ENCODE measurements around the gene HMGB4.

HMGB4 gene, protein sequence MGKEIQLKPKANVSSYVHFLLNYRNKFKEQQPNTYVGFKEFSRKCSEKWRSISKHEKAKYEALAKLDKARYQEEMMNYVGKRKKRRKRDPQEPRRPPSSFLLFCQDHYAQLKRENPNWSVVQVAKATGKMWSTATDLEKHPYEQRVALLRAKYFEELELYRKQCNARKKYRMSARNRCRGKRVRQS

GRCh38 chr1:33863779-33864178 is at the start of gene HMGB4:
Gene HMGB4 (plus strand): TSS chr1:33864079. CDS start chr1:33864192, 113 bp downstream.
- no peak for DNase-seq

GRCh38 chr1:33814166-33814565 is 49.7 kb upstream of the HMGB4 start:
- DNase-seq: no peak

GRCh38 chr1:33815061-33815460 is 48.8 kb upstream of the HMGB4 start:
- DNase-seq: no peak

DNA sequence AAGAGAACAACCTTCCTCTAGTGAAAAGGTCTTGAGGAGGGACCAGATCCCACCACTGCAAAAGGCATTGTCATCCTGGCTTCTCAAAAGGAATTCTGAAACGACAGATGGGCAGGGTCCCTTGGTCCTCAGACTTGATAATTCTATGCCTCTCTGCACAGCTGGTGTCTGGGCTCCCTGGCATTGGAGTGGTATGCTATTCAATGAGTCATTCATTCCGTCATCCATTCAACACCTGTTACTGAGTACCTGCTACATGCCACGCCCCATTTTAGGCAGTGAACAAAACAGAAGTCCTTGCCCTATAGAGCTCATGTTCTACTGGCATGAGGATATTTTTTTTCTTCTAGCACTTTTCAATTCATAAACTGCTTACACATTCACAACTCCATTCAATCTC is 45.8 kb upstream of the HMGB4 start:
- DNase-seq: peak; percentile 38

DNA sequence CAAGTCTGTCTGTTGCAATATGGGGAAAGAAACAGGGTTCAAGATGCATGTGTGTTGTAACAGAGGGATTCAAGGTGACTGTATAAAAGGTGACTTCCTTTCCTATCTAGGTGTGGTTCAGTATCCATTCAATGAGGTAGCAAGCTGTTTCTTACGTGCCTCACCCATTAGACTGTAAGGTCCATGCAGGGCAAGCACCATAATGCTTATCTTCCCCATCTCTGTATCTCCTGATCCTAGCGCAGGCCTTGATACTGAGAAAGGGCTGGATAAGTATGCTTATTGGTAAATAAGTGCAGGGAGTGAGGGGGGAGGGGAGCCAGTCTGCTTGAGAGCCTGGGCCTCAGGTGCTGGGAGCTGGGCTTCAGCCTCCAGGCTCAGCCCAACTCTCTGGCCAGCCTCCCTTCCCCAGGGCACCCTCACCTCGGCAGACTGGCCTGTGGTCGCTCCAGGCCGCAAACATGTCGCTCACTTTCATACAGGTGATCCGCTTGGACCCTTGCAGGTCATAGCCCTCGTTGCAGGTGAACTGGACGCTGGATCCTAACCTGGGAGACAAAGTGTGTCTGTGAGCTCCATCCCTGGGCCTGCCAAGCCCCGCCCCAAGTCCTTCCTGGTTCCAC is 44.5 kb upstream of the HMGB4 start:
- no peak for DNase-seq

DNA sequence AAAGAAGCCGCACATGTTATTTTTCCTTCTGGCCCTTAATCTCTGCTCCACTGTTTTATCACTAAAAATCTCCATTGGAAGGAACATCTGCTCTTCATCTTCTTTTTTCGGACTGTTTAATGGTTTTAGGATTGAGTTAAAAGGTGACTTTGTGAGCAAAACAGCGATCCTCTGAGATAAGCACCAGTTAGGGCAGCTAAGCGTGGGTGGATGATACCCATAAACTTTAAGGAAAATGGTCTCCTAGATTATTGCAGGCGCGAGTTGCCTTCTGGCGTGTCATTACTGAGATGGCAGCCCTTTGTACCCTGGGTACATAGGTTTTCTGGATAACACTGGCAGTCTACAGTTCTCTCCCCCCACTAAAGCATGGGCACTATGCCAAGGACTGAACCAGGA is 44.0 kb upstream of the HMGB4 start:
- no peak for DNase-seq

- no peak for DNase-seq
Observed at GRCh38 chr1:33820804-33821203, 43.1 kb upstream of the HMGB4 start.

DNA sequence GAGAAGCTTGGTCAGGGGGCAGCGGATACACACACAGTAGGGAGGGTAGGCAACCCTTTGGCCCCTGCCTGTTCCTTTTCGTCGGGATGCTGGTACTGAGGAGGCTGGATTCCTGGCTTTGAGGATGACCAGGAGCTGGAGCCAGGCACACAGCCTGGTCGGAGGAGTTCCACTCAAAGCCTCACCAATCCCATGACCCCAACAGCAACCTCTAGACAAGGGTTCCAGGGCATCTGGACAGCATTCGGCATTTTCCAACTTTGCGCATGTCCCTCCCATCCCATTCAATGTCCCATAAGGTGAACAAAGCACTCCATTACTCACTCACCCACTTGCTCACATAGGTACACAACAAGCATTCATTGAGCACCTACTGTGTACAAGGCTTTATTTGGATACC is 42.6 kb upstream of the HMGB4 start:
- DNase-seq: no peak

DNA sequence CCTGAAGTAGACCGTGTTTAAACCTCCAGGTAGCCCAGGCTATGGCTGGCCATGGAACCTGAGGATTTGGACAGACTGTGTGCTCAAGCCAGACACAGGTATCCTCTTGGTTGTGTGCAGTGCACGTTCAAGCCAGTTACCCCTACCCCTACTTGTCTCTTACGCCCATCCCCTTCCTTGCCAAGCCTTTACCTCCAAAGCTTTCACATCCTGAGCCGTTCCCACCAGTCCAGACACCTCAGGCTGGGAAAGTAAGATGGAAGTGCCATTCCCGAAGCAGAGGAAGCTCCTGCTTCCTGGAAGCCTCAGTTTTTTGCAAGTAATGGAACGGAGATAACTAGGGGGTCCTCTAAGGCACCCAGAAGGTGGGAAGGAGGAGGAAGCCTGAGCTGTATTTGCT is 41.5 kb upstream of the HMGB4 start:
- no peak for DNase-seq

- DNase-seq: no peak
Observed at GRCh38 chr1:33823401-33823800, 40.5 kb upstream of the HMGB4 start.

GRCh38 chr1:33823830-33824229 is 40.0 kb upstream of the HMGB4 start:
- no peak for DNase-seq

DNA sequence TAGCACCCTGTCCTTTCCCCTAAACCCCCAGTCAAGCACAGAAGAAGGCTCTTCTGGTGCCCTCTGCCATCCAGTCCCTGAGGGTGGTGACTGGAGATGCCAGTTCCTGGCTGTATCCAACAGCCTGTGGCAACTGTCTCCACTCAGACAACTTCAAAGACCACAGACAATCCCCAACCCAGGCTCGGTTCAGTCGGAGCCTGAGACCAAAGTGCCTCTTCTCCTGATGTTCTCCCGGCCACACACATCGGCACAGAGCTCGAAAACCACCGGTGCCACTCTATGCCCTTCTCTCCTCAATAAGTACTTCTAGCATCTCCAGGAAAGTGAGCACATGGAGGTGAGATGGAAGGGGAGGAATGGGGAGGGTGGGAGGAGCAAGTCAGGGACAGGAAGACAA is 39.6 kb upstream of the HMGB4 start:
- DNase-seq: no peak

GRCh38 chr1:33824971-33825370 is 38.9 kb upstream of the HMGB4 start:
- no peak for DNase-seq

DNA sequence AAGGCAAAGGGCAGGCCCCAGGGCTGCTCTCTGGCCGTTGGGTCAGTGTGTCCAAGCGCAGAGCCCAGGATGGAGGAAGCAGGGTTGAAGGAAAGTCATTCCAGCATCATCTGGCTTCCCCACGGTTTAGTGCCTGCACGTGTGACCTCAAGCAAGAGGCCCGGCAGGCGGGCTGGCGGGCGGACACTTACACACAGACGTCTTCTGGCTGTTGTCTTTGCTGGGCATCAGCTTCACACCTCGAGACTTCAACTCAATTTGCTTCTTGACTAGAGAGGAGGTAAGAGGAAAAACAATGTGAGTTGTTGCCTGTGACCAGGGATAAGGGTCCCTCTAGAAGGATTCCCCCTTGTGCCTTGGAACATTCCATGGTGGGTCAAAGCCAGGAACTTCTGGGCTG is 38.4 kb upstream of the HMGB4 start:
- DNase-seq: no peak

DNA sequence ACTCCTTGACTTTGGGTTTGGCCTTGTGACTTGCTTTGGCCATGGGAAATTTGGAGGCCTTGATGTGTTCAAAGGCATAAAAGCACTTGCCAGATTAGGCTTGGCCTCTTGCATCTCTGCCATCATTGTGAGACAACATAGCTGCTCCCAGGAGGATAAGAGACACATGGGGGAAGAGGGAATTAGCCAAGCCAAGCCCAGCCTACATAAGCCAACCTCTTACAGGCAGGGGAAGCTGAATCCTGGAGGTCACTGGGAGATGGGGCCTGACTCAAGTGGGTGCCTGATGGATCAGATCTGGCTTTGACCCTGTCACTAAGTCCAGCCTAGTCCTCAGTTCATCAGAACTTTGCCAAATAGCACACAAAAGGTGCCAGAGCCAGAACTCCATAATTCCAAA is 37.6 kb upstream of the HMGB4 start:
- no peak for DNase-seq

DNA sequence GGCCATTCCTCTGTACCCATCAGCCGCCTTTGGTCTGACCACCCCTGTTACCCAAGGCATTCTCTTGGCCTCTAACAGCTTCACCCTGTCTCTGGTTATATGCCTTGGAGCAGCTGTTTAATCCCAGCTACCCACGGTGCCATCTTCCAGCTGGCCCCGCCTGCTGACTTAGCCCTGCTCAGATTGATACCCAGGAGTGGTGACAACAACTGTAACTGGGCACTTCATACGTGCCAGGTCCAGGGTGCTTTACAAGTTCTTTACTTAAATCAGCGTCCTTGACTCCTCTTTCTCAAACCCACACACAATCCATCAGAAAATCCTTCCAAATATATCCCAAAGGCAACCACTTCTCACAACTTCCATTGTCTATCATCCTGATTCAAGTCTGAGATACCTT is 37.2 kb upstream of the HMGB4 start:
- DNase-seq: no peak

GRCh38 chr1:33828059-33828458 is 35.8 kb upstream of the HMGB4 start:
- DNase-seq: no peak

DNA sequence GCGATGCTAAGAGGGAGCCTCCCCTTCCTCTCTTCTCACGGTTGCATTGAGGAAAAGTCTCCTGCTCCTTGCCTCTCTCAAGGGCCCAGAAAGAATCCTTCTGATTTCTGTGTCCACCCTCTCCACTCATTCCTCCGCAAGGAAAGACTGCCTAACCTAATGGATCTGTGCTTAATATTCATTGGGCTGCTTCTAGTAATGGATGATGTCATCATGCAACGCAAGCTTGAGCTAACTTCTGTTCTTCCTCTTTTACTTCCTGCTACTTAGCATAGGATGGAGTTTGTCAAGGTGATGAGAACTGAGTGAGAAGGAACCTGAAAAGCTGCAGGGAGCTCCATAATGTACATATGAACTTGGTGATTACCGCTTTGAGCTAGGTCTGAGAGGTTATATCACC is 35.2 kb upstream of the HMGB4 start:
- no peak for DNase-seq

DNA sequence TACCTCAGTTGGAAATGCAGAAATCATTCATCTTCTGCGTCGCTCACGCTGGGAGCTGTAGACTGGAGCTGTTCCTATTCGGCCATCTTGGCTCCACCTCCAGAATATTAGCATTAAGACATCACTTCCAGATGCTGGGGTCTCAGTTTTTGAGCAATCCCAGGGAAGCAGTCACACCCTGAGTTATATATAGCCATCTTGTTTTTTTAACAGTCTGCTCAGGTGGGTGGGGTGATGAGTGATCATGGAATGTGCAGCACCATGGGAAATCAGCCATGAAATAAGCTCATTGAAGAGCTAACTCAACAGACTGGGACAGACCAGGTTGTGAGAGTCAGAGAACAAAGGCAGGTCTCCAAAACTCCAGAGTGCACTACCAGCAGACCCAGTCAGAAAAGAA is 27.0 kb upstream of the HMGB4 start:
- no peak for DNase-seq

DNA sequence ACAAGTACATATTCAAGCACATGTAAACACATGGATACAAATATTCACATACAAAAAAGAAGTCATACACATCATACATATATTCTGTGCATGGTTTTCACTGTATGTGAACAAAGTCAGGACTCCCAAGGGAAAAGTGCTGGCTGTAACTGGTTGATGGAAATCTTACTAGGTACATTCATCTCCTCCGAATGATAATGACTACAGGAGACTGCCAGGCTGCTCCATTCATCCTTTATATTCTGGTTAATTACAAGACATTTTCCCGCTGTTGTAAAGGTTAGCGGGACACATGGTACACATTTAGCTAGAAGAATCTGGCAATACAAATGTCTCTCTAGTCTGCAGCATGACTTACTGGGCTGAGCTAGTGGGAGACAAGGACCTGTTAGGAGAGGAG is 26.2 kb upstream of the HMGB4 start:
- no peak for DNase-seq

DNA sequence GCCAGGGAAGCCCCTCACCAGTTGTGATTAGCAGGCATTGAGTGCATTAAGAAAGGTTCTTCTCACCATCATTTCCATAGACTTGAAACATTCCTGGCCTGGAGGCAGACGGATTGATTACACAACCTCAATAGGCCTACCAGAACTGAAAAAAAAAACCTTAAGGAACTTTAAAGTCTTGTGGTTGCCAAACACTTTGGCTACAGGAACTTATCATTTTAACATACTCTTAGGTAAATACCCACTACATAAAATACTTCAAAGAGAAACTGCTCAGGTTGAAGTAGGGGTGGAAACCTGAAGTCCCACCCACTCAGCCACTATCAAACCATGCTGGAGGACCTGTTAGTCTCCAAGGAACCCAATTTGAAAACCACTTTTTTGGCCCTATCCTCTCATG is 22.4 kb upstream of the HMGB4 start:
- DNase-seq: no peak

DNA sequence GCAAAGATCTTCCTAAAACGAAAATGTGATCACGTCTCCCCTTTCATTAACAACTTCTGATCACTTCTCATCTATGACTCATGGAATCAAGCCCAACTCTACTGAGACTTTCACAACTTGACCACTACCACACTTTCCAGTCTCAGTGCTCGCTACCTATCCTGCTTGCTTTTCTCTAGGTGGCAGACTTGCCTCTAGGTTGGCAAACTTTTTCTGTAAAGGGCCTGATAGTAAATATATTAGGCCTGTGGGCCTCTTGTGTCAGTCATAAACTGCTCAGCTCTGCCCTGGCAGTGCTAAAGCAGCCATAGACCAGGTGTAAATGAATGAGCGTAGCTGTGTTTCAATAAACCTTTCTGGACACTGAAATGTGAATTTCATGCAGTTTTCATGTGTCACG is 21.5 kb upstream of the HMGB4 start:
- no peak for DNase-seq

DNA sequence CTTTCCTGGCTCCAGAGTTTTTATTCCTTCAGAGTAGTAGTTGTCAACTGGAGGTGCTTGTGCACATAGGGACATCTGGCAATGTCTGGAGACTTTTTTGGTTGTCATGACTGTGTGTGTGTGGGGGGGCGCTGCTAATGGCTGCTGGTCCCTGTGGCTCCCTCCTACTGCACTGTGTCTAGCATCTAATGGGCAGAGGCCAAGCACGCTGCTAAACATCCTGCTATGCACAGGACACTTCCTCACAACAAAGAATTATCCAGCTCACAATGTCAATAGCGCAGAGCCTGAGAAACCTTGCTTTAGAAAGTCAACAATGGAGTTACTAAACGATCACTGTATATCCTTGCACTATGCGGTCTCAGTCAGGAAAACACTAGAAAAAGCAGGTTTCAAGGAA is 19.7 kb upstream of the HMGB4 start:
- no peak for DNase-seq

GRCh38 chr1:33846861-33847260 is 17.0 kb upstream of the HMGB4 start:
- no peak for DNase-seq

DNA sequence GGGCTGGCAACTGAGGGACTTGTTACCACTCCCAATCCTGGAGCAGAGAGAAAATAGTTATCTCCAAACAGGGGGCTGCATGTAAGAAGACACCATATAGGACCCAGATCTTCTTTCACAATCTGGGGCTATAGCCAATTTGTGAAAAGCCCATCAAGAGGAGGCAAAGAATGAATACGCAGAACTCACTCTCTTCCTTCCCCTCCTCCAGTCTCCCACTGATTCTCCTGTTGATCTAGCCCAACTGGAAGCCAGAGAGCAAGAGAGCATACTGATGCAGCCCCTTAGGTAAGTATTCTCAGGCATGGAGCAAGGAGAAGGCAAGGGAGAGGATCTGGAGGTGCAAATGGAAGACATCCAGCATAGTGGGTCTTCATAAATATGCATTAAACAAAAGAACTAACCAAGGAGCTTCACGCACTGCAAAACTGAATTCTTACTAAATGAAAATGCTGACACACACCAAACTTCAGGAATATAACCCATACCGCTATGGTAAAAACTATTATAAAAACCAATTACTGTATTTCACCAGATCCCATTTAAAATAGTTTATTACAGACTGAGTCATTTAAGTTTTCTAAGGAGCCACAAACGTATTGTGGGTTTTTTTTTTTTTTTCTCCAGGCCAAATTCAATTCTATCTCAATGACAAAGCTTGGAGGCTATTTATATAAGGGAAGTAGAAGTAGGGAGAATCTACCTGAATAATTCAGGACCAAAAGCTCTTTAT is 15.5 kb upstream of the HMGB4 start:
- no peak for DNase-seq
